PFSK-1 (cell line): ENCODE results near the gene CEP104.

Source experiments
- FOXP2 ChIP-seq: optimal IDR thresholded peaks from 2 replicates; pipeline ENCODE3; 2011; ENCODE audit warnings: borderline replicate concordance, control low read depth, inconsistent platforms; ENCODE audit not compliant: insufficient read depth; ENCODE audit errors: extremely low read length, extremely low read depth
- POLR2AphosphoS5 ChIP-seq: IDR thresholded peaks from 2 replicates; pipeline ENCODE4 v1.6.1; 2012; ENCODE audit warnings: low read depth, mild to moderate bottlenecking, control low read depth, low read length, moderate library complexity
- SIN3A ChIP-seq: IDR thresholded peaks from 2 replicates; pipeline ENCODE4 v1.6.1; 2012; ENCODE audit warnings: mild to moderate bottlenecking, low read length, moderate library complexity, borderline replicate concordance; ENCODE audit not compliant: insufficient read depth
- TAF1 ChIP-seq: IDR thresholded peaks from 2 replicates; pipeline ENCODE4 v1.6.1; 2012; ENCODE audit warnings: low read length, control low read depth, borderline replicate concordance; ENCODE audit not compliant: insufficient read depth
- TF ChIP-seq, protein P1 (sequence below), 2 experiments: IDR thresholded peaks; 2 replicates each; pipeline versions ENCODE4 v1.6.1 to v1.8.0; 2011 to 2012; ENCODE audit warnings: low read depth in 2 of 2, low read length in 2 of 2, control low read depth in 1 of 2, inconsistent platforms in 1 of 2, mild to moderate bottlenecking in 1 of 2, moderate library complexity in 1 of 2; ENCODE audit not compliant: insufficient read depth in 1 of 2

Gene CEP104

DNA sequence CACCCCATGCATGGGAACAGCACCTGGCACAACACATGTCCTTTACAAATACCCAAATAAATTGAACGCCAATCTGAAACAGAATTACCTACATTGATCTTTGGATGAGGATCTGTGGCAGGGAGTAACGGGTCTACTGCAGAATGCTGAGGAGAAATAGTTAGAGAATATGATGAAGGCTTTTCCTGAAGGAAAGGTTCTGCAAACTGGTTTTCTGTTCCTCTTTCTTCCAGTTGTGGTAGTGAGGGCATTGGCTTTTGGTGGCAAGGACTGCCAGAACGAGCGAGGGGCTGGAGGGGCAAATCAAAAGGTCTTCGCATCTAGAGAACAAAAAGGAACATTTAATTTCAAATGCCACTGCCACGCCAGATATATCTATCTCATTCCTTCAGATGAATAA is 19.8 kb downstream of the CEP104 start:
- TF ChIP-seq, protein P1, sequence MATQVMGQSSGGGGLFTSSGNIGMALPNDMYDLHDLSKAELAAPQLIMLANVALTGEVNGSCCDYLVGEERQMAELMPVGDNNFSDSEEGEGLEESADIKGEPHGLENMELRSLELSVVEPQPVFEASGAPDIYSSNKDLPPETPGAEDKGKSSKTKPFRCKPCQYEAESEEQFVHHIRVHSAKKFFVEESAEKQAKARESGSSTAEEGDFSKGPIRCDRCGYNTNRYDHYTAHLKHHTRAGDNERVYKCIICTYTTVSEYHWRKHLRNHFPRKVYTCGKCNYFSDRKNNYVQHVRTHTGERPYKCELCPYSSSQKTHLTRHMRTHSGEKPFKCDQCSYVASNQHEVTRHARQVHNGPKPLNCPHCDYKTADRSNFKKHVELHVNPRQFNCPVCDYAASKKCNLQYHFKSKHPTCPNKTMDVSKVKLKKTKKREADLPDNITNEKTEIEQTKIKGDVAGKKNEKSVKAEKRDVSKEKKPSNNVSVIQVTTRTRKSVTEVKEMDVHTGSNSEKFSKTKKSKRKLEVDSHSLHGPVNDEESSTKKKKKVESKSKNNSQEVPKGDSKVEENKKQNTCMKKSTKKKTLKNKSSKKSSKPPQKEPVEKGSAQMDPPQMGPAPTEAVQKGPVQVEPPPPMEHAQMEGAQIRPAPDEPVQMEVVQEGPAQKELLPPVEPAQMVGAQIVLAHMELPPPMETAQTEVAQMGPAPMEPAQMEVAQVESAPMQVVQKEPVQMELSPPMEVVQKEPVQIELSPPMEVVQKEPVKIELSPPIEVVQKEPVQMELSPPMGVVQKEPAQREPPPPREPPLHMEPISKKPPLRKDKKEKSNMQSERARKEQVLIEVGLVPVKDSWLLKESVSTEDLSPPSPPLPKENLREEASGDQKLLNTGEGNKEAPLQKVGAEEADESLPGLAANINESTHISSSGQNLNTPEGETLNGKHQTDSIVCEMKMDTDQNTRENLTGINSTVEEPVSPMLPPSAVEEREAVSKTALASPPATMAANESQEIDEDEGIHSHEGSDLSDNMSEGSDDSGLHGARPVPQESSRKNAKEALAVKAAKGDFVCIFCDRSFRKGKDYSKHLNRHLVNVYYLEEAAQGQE (IDR thresholded peaks at IDR 0.05; ENCODE audit: insufficient read depth in 1 of 2, low read depth in 2 of 2, low read length in 2 of 2) = no peak
- no peak for TF ChIP-seq SIN3A
- TF ChIP-seq POLR2AphosphoS5 = no peak
- TF ChIP-seq TAF1 = no peak
- TF ChIP-seq FOXP2 = no peak

DNA sequence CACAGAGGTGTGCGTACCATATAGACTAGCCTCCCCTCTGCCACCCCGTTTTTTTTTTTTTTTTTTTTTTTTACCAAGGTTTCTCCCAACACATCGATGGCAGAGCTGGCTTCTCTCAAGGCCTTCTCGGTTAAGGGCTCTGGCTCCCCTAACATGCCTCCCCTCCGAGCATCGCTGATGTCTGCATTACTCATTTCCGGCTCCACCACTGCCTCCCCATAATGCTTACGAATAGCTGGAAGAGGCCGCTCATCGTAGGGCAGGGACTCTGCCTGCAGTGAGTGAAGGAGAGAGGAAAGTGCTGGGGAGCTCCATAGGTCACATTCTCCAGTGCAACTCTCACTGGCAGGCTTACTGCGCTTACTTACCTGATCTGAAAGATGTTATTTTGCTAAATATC is 20.6 kb downstream of the CEP104 start:
- TF ChIP-seq, protein P1 (IDR thresholded peaks at IDR 0.05; ENCODE audit: insufficient read depth in 1 of 2, low read depth in 2 of 2, low read length in 2 of 2) = no peak
- TF ChIP-seq FOXP2 (no peak), TAF1 (no peak), POLR2AphosphoS5 (no peak), SIN3A (no peak)

DNA sequence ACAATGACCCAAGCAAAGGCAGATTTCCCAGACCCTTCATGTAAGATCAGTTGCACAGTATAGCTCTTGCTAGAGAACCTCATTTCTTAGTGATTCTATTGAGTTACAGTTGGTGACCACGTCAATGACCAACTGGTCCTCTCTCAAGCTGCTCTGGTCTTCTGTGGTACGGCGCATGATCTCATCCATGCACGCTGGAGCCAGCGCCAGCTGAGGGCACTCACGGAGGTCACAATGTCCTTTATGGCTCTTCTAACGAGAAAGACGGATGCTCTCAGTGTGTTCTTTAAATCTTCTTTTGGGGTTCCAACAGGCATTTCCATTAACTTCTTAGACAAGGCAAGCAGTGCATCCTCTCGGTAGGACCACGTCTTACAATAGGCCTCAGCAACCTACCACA is 22.3 kb downstream of the CEP104 start:
- no peak for TF ChIP-seq FOXP2
- TF ChIP-seq POLR2AphosphoS5 = no peak
- TF ChIP-seq, protein P1 (IDR thresholded peaks at IDR 0.05; ENCODE audit: insufficient read depth in 1 of 2, low read depth in 2 of 2, low read length in 2 of 2) = no peak
- TF ChIP-seq TAF1 = no peak
- TF ChIP-seq SIN3A = no peak

DNA sequence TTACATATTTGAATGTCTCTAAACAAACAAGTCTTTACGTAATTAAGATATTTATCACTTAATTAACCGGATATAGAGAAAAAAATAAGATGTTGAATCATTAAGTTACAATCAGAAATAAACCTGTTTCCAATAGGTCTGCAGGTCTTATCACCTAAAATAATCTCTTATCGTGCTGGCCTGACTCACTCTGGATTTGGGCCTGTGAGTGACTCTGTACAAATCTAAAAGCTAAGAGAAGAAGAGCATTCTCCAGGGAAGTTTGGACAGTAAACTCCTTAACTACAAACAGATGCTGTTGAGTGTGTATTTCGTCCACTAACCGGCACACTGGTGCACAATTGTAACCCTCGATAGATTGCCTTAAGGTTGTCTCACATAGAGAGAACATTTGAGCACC is 25.3 kb downstream of the CEP104 start:
- TF ChIP-seq TAF1 (no peak), FOXP2 (no peak), SIN3A (no peak), POLR2AphosphoS5 (no peak)
- TF ChIP-seq, protein P1 (IDR thresholded peaks at IDR 0.05; ENCODE audit: insufficient read depth in 1 of 2, low read depth in 2 of 2, low read length in 2 of 2) = no peak

DNA sequence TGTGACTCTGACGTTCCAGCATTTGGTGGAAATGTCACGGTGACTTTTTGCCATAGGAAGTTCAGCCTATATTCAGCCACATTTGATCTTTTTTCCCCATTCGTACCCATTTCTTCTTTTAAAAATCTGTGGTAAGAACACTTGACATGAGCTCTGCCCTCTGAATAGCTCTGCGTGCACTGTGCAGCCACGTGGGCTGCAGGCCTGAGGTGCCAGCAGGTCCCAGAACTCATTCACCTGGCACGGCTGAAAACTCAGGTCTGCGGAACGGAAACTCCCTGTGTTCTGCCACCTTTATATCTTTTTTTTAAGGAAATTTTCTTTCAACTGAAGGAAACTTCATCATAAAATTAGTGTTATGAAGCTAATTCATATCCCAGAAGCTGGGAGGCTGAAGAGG is 28.6 kb downstream of the CEP104 start:
- TF ChIP-seq POLR2AphosphoS5 (no peak), SIN3A (no peak), FOXP2 (no peak), TAF1 (no peak)
- TF ChIP-seq, protein P1 (IDR thresholded peaks at IDR 0.05; ENCODE audit: insufficient read depth in 1 of 2, low read depth in 2 of 2, low read length in 2 of 2) = no peak
